ENCODE measurements around the gene ABCA2.

DNA sequence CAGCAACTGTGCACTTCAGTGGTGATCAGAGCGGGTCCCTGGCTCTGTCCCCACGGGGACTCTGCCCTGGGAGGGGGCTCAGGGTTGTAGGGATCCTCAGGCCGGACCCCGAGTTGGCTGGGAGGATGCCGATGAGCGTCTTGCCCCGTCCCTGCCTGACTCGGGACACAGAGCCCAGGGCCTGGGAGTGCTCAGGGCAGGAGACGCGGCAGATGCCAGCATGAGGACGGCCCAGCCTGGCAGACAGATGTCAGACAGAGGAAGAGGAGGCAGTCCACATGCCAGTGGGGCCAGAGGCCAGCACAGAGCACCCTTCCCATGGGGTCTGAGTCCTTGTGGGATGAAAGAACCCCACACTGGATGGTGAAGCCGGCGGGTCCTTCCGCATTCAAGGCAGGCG lies 64.7 kb downstream of the ABCA2 start:
- TF ChIP-seq, protein P1, sequence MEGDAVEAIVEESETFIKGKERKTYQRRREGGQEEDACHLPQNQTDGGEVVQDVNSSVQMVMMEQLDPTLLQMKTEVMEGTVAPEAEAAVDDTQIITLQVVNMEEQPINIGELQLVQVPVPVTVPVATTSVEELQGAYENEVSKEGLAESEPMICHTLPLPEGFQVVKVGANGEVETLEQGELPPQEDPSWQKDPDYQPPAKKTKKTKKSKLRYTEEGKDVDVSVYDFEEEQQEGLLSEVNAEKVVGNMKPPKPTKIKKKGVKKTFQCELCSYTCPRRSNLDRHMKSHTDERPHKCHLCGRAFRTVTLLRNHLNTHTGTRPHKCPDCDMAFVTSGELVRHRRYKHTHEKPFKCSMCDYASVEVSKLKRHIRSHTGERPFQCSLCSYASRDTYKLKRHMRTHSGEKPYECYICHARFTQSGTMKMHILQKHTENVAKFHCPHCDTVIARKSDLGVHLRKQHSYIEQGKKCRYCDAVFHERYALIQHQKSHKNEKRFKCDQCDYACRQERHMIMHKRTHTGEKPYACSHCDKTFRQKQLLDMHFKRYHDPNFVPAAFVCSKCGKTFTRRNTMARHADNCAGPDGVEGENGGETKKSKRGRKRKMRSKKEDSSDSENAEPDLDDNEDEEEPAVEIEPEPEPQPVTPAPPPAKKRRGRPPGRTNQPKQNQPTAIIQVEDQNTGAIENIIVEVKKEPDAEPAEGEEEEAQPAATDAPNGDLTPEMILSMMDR (IDR thresholded peaks at IDR 0.05; ENCODE audit: insufficient read depth, low read depth, low read length), result no peak
- no peak for TF ChIP-seq EZH2 (IDR thresholded peaks at IDR 0.05; ENCODE audit: insufficient read depth, low read length)
